GM20000 (cell line): ENCODE results near the gene SAPCD2.

Source experiments
- DNase-seq: peaks from one replicate; pipeline ENCODE4 v3.0.0; 2012; ENCODE audit warnings: low spot score
- TF ChIP-seq, protein P1 (sequence below): IDR thresholded peaks from 2 replicates; pipeline ENCODE4 v1.5.1; 2012; ENCODE audit warnings: mild to moderate bottlenecking, control low read depth; ENCODE audit errors: extremely low read depth, missing control alignments

SAPCD2 gene

DNA sequence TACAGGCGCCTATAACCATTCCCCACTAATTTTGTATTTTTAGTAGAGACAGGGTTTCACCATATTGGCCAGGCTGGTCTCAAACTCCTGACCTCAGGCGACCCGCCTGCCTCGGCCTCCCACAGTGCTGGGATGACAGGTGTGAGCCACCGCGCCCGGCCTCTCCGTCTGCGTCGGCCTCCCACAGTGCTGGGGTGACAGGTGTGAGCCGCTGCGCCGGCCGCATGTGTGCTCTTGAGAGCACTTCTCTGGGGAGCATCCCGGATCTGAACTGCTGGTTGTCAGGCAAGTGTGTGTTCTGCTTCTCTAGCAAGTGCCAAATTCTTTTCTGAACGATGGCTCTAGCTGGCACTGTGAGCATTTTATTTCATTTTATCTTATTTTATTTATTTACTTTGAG, 12.8 kb downstream of the SAPCD2 start:
- TF ChIP-seq, protein P1, sequence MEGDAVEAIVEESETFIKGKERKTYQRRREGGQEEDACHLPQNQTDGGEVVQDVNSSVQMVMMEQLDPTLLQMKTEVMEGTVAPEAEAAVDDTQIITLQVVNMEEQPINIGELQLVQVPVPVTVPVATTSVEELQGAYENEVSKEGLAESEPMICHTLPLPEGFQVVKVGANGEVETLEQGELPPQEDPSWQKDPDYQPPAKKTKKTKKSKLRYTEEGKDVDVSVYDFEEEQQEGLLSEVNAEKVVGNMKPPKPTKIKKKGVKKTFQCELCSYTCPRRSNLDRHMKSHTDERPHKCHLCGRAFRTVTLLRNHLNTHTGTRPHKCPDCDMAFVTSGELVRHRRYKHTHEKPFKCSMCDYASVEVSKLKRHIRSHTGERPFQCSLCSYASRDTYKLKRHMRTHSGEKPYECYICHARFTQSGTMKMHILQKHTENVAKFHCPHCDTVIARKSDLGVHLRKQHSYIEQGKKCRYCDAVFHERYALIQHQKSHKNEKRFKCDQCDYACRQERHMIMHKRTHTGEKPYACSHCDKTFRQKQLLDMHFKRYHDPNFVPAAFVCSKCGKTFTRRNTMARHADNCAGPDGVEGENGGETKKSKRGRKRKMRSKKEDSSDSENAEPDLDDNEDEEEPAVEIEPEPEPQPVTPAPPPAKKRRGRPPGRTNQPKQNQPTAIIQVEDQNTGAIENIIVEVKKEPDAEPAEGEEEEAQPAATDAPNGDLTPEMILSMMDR: no peak
- no peak for DNase-seq

DNA sequence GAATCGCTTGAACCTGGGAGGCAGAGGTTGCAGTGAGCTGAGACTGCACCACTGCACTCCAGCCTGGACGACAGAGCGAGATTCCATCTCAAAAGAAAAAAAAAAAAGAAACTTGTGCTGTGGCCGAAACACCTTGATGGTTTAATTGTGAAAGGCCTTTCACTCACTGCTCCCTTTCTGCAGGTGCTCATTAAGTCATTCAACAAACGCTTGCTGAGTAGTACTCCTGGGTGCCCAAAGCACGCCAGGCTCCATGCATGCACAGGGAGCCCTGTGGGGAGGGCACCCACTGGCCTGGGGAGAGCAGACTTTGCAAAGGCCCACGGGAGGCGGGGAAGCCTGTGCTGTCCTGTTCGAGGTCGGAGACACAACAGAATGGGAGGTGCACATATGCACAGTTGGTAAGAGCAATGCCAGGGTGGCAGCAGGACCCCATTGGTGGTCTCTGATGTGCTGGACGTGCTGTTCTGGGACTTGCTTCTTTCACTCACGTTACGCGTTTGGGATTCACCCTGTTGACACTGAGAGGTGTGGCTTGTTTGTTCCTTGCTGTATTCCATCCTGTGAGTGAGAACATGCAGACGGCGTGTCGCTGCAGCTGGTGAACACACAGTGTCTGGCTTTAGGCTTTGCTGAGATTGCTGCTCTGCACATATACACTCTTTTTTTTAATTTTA, 13.5 kb downstream of the SAPCD2 start:
- no peak for DNase-seq

DNA sequence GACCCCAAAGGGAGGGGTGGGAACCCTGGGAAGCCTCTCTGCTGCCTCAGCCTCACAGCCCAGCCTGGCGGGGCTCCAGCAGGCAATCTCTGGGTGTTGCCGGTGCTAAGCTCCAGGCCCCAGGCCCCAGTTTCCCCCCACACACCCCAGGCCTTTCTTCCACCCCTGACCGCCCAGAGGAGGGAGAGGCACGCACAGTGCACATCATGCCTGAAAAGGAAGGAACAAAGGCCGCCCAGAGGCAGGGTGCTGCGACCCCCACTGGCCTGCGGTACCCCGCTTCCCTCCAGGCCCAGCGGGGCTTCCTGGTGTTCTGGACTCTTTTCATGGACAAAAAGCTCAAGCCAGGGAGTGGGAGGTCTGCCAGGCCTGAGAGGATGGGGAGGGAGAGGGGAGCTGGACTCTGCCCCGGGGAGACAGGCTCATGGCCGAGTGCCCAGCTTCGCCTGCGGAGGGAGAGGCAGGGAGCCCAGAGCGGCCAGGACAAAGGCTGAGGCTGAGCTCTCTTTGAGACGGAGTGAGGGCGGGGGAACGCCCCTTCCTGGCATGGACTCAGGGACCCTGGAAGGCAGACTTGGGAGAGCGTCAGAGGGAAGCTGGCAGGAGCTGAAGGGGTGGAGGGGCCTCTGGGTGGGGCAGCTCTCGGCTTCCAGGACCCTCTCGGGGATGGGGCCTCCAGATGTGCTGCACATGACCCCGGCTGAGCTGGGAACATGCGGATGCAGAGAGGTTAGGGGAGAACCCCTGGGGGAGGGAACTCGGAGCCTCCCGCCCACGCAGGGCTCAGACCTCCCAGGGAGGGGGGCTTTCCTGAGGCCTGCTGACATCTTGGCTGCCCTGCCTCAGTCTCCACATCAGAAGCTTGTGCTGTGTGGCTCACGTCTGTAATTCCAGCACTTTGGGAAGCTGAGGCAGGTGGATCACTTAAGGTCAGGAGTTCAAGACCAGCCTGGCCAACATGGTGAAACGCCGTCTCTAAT, 14.7 kb downstream of the SAPCD2 start:
- TF ChIP-seq, protein P1: no peak
- DNase-seq: no peak

More for the DNA sequence above, 13.5 kb downstream of the SAPCD2 start:
- TF ChIP-seq, protein P1: no peak

DNA sequence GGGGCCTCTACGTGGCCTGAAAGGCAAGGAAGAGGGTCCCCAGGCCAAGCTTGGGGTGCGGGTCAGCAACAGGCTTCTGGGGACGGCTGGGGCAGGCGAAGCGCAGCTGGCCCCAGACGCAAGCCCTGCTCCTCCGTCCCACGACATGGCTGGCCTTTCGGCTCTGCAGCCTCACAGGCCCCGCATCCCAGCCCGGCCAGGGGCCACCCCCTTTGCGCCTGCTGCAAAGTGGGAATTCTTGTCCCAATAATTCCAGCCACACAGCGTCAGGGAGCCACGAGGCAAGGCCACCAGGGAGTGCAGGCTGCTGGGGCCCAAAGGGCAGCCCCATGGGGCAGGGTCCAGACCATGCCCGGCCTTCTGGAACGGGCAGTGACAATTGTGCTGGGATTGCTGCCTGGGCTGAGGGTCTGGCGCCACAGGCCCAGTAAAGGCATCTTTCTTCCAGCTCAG, 15.4 kb downstream of the SAPCD2 start:
- TF ChIP-seq, protein P1: no peak
- no peak for DNase-seq

DNA sequence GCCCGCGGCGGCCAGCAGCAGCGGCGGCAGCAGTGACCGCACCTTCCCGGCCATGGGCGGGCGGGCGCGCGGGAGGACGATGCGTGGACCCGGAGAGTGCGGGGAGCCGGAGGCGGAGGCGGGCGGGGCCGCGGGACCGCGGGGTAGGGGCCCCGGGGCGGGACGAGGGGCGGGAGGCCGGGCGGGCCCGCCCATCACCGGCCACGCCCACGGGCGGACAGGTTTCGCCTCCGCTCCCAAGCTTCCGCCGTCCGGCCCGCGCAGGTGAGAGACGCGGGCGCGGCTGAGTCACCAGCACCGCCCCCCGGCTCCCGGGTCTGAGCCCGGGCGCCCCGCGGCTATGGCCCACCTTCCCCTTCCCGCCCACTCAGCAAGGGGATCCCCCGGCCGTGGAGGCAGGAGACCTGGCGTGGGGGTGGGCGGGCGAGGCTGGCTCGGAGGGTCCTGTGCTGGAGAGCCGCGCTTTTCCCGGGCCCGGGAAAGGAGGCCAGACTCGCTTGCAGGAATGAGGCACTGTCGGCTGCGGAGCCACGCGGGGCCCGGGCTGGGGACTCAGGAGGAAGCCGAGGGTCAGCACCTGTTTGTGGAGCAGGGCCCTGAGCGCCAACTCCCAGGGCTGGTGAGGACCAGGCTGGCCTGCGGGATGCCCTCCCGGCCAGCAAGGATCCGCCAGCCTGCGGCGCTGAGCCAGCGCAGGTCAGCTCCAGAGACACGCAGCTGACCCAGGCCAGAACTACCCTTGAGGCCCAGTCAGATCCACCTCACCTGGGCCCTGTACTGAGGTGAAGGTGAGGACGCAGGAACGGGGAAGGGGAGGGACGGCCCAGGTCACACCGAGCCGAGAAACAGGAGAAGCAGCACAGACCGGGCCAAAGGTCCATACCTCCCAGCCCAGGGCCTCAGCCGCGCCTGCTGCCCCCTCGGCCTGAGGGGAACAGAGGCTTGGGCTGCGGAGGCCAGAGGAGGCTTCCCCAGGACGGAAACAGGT, 16.1 kb downstream of the SAPCD2 start, which contains the start of gene ENTPD2:
TSS of gene ENTPD2 (minus strand) at position 118 of the 988 bp plus-strand sequence. CDS start at position 54, 64 bp downstream.
- peak; percentile 86 for DNase-seq
- TF ChIP-seq, protein P1: no peak

DNA sequence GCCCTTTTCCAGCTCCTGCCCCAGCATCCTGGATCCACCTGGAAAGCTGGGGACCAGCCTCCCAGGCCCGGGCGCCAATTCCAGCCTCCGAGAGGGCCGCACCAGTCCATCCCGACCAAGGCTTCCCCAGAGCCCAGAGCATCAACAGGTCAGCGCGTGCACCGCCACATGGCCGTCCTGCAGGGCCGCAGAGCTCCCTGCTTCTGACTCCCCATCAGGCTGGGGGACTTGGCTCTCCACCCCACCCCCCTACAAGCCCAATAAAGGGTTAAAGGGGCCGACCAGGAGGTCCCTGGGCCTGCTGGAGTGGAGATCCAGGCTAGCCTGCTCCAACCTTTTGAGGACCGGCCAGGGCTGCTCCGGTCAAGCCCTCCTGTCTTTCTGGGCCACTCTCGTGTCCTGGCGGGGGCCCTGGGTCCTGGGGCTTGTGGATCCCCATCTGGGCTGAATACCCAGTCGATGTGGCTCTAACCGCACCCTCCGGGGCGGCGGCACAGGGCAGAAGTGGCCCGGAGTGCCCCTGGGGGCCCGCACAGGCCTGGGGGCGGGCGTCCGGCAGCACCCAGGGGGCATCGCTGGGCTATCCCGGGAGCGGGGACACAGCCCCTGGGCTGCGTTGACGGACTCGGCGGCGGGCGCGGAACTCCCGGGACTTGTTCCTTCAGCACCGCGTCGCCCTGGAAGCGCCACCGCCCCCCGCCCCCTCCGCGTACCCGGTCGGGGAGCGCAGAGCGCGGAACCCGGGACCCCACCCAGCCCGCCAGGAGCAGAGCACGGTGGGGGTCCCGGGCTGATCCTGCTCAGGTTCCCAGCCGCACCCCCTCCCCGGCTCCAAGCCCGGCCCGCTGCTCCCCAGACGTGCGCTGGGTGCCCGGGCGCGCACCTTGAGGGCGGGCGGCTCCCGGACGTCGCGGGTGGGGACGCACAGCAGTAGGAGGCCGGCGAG, 17.1 kb downstream of the SAPCD2 start:
- no peak for DNase-seq
- TF ChIP-seq, protein P1: no peak
